OCI-LY3 (cell line): Measurements from ENCODE around the gene ACTL10.

Experiments
- H2AFZ ChIP-seq: fragments of 200-600, 300-600 bp; shearing (Covaris generic); 2 replicates; pipeline ENCODE4 v1.6.0; 2014; ENCODE audit warnings: antibody characterized with exemption, low read depth, low read length
- H3K27ac ChIP-seq: fragments of 200-600, 300-600 bp; sonication (generic); 2 replicates; pipeline ENCODE4 v1.5.1; 2014; ENCODE audit warnings: mild to moderate bottlenecking, low read length, moderate library complexity, mixed read lengths
- H3K27me3 ChIP-seq: fragments of 200-600, 300-600 bp; sonication (generic); 2 replicates; pipeline ENCODE4 v1.6.1; 2014; ENCODE audit warnings: low read depth, low read length, mixed read lengths
- H3K36me3 ChIP-seq: fragments of 200-600, 300-600 bp; sonication (generic); replicated peaks from 2 replicates; pipeline ENCODE3; 2014; ENCODE audit warnings: low read depth, low read length, mixed read lengths
- H3K4me1 ChIP-seq: fragments of 300-600, 200-600 bp; sonication (generic); 2 replicates; pipeline ENCODE4 v1.6.1; 2014; ENCODE audit warnings: low read length, mixed read lengths
- H3K4me2 ChIP-seq: fragments of 200-600, 300-600 bp; sonication (generic); 2 replicates; pipeline ENCODE4 v1.6.1; 2014; ENCODE audit warnings: low read length, mixed read lengths
- H3K4me3 ChIP-seq: fragments of 300-600, 200-600 bp; sonication (generic); 2 replicates; pipeline ENCODE4 v1.5.1; 2014; ENCODE audit warnings: antibody characterized with exemption, mild to moderate bottlenecking, low read length, moderate library complexity
- H3K79me2 ChIP-seq: fragments of 300-600, 200-600 bp; shearing (Covaris generic); 2 replicates; pipeline ENCODE4 v1.6.1; 2014; ENCODE audit warnings: mild to moderate bottlenecking, low read length, mixed read lengths
- H3K9ac ChIP-seq: fragments of 300-600, 200-600 bp; shearing (Covaris generic); 2 replicates; pipeline ENCODE4 v1.6.0; 2014; ENCODE audit warnings: mild to moderate bottlenecking, low read length, moderate library complexity
- H3K9me3 ChIP-seq: fragments of 200-600, 300-600 bp; shearing (Covaris generic); 2 replicates; pipeline ENCODE4 v1.6.1; 2014; ENCODE audit warnings: low read length, mixed read lengths; ENCODE audit not compliant: insufficient read depth
- H4K20me1 ChIP-seq: fragments of 200-600, 300-600 bp; sonication (generic); 2 replicates; pipeline ENCODE4 v1.6.1; 2016; ENCODE audit warnings: low read length, mixed read lengths; ENCODE audit not compliant: insufficient read depth
- CTCF ChIP-seq: fragments of 200-600, 300-600 bp; sonication (generic); IDR thresholded peaks from 2 replicates; pipeline ENCODE4 v1.5.1; 2014; ENCODE audit warnings: antibody characterized with exemption, low read length, low read depth
- EZH2phosphoT487 ChIP-seq: fragments of 200-600 bp; shearing (Covaris generic); IDR thresholded peaks from 2 replicates; pipeline ENCODE4 v1.6.1; 2018; ENCODE audit warnings: antibody characterized with exemption, mixed run types, low read depth

The ACTL10 gene

GRCh38 chr20:33702861-33703260 lies 36.1 kb downstream of the ACTL10 start:
- Histone ChIP-seq H3K36me3 (no peaks in the 10 kb centered on the region), H3K4me2 (no peak overlapping the region), H3K27me3 (no peaks in the 10 kb centered on the region), H3K4me1 (no peaks in the 10 kb centered on the region), H3K4me3 (no peak overlapping the region), H2AFZ (no peak overlapping the region), H3K79me2 (no peaks in the 10 kb centered on the region), H4K20me1 (no peaks in the 10 kb centered on the region), H3K27ac (no peak overlapping the region), H3K9me3 (no peaks in the 10 kb centered on the region), H3K9ac (no peak overlapping the region)
- no peak for TF ChIP-seq CTCF
- TF ChIP-seq EZH2phosphoT487, result no peak

- no peak overlapping the region for H3K27ac ChIP-seq
- no peak overlapping the region for H2AFZ ChIP-seq
- no peaks in the 10 kb centered on the region for H3K27me3 ChIP-seq
- no peak overlapping the region for H3K9ac ChIP-seq
- H4K20me1 ChIP-seq, result no peaks in the 10 kb centered on the region
- no peak overlapping the region for H3K4me2 ChIP-seq
- H3K4me3 ChIP-seq, result no peak overlapping the region
- H3K79me2 ChIP-seq, result no peaks in the 10 kb centered on the region
- TF ChIP-seq CTCF, result no peak
- TF ChIP-seq EZH2phosphoT487, result no peak
- no peaks in the 10 kb centered on the region for H3K36me3 ChIP-seq
- no peaks in the 10 kb centered on the region for H3K4me1 ChIP-seq
- no peaks in the 10 kb centered on the region for H3K9me3 ChIP-seq
These were observed 36.9 kb downstream of the ACTL10 start for GRCh38 chr20:33703498-33704137.

GRCh38 chr20:33704197-33704924 lies 37.6 kb downstream of the ACTL10 start:
- H4K20me1 ChIP-seq, result no peaks in the 10 kb centered on the region
- H3K9ac ChIP-seq, result no peak overlapping the region
- no peak overlapping the region for H3K4me3 ChIP-seq
- H2AFZ ChIP-seq, result no peak overlapping the region
- no peak overlapping the region for H3K27ac ChIP-seq
- no peak overlapping the region for H3K4me2 ChIP-seq
- H3K36me3 ChIP-seq, result no peaks in the 10 kb centered on the region
- no peaks in the 10 kb centered on the region for H3K9me3 ChIP-seq
- H3K79me2 ChIP-seq, result no peaks in the 10 kb centered on the region
- H3K4me1 ChIP-seq, result no peaks in the 10 kb centered on the region
- no peaks in the 10 kb centered on the region for H3K27me3 ChIP-seq
- TF ChIP-seq EZH2phosphoT487, result no peak
- no peak for TF ChIP-seq CTCF

GRCh38 chr20:33707668-33708067 lies 40.9 kb downstream of the ACTL10 start:
- Histone ChIP-seq H4K20me1 (no peaks in the 10 kb centered on the region), H3K4me1 (no peaks in the 10 kb centered on the region), H3K27me3 (no peaks in the 10 kb centered on the region), H3K4me2 (no peak overlapping the region), H3K9ac (no peak overlapping the region), H2AFZ (no peak overlapping the region), H3K79me2 (no peaks in the 10 kb centered on the region), H3K9me3 (no peaks in the 10 kb centered on the region), H3K36me3 (no peaks in the 10 kb centered on the region), H3K4me3 (no peak overlapping the region), H3K27ac (no peak overlapping the region)
- no peak for TF ChIP-seq CTCF
- no peak for TF ChIP-seq EZH2phosphoT487
